ENCODE measurements around the gene FASTKD1.

DNA sequence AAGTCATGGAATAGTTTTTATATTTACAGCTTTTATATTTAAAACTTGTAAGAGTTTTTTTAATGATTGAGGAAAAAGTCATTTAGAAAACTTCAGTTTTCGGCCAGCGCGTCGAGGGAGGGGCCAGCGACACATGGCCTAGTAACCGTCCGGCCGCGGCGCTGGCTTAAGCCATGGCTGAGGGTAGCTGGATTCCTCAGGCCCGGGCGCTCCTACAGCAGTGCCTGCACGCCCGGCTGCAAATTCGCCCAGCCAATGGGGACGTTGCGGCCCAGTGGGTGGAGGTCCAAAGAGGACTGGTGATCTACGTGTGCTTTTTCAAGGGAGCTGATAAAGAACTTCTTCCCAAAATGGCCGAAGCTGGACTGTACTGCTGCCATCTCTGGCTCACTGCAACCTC, 69.0 kb downstream of the FASTKD1 start:
- TF ChIP-seq, protein P1, sequence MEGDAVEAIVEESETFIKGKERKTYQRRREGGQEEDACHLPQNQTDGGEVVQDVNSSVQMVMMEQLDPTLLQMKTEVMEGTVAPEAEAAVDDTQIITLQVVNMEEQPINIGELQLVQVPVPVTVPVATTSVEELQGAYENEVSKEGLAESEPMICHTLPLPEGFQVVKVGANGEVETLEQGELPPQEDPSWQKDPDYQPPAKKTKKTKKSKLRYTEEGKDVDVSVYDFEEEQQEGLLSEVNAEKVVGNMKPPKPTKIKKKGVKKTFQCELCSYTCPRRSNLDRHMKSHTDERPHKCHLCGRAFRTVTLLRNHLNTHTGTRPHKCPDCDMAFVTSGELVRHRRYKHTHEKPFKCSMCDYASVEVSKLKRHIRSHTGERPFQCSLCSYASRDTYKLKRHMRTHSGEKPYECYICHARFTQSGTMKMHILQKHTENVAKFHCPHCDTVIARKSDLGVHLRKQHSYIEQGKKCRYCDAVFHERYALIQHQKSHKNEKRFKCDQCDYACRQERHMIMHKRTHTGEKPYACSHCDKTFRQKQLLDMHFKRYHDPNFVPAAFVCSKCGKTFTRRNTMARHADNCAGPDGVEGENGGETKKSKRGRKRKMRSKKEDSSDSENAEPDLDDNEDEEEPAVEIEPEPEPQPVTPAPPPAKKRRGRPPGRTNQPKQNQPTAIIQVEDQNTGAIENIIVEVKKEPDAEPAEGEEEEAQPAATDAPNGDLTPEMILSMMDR (conservative IDR thresholded peaks at IDR 0.05; ENCODE audit: low read length), result no peak
- TF ChIP-seq EZH2phosphoT487 (IDR thresholded peaks at IDR 0.05; ENCODE audit: borderline replicate concordance), result no peak
